Right lobe of liver (tissue), 6 donors: Measurements from ENCODE around the gene VWC2. TPM values are rescaled to one million over a fixed set of nuclear protein-coding genes. Genes with fewer than 3 reads are reported as not detected.

Experiments used
- ATAC-seq, 4 donors: fragments of 200-7000 bp; cut with Tn5 transposase; one replicate each; pipeline ENCODE4 v1.9.1; 2020; ENCODE audit warnings: mild to moderate bottlenecking in 4 of 4, moderate library complexity in 4 of 4
- DNase-seq, 3 donors: peaks; one replicate each; pipeline ENCODE4 v3.0.0-alpha.2; 2020
- H3K27ac ChIP-seq, 3 donors: fragments of 200-600 bp; one replicate each; pipeline ENCODE4 v1.8.0; 2022
- H3K27me3 ChIP-seq, 2 donors: fragments of 200-600 bp; one replicate each; pipeline ENCODE4 v1.8.0; 2022
- H3K36me3 ChIP-seq, 4 donors: fragments of 200-600 bp; sonication (generic) in 1 of 4; one replicate each; pipeline versions ENCODE4 v1.5.1 to v1.8.0; 2017 to 2022; ENCODE audit warnings: control low read depth in 1 of 4
- H3K4me1 ChIP-seq, 4 donors: fragments of 200-600 bp; sonication (generic) in 1 of 4; one replicate each; pipeline versions ENCODE4 v1.5.1 to v1.8.0; 2017 to 2022; ENCODE audit warnings: control low read depth in 1 of 4
- H3K4me3 ChIP-seq, 3 donors: fragments of 200-600 bp; one replicate each; pipeline ENCODE4 v1.8.0; 2022
- H3K9me3 ChIP-seq, 4 donors: fragments of 200-600 bp; sonication (generic) in 1 of 4; one replicate each; pipeline versions ENCODE4 v1.5.1 to v1.8.0; 2017 to 2022; ENCODE audit warnings: control low read depth in 1 of 4
- CTCF ChIP-seq, 4 donors: fragments of 200-600 bp in 3 of 4; fragments of 450-650 bp in 1 of 4; IDR thresholded peaks; one replicate each; pipeline versions ENCODE4 v1.5.1 to v1.8.0; 2016 to 2022; ENCODE audit warnings: antibody characterized with exemption in 4 of 4, mild to moderate bottlenecking in 2 of 4
- POLR2A ChIP-seq: fragments of 450-650 bp; IDR thresholded peaks from one replicate; pipeline ENCODE4 v1.6.1; 2017; ENCODE audit warnings: antibody characterized with exemption, mild to moderate bottlenecking
- WGBS: methylation state at CpG from one replicate; pipeline ENCODE4 v1.1.6; 2018; ENCODE audit warnings: low coverage, low lambda C conversion rate; ENCODE audit not compliant: insufficient coverage; ENCODE audit errors: missing lambda C conversion rate; 5-methylcytosine and 5-hydroxymethylcytosine counted together
- intact Hi-C, 2 donors: fragments of 100-400 bp; cut with DNase I; formaldehyde crosslinking; loops; one replicate each; pipeline versions ENCODE4 v1.11.2 to v1.14.1; 2022
- total RNA-seq, 6 experiments: library from RNA; depleted of rRNA in 2 of 6; stranded (reverse); fragments of >200 nt in 2 of 6; fragmentation: NEBNext Ultra II Directional in 3 of 6; extraction: Animal tissue kit (Norgen Biotek cat#: 25700) in 3 of 6; gene quantifications; one replicate each; pipeline versions ENCODE4 v1.1.0 to v1.2.4, GENCODE V29; 2016 to 2023
- donor health status: DM: no; HTN: yes; CAD: no.
- donor health status: DM: no; HTN: no; CAD: no.
- donor health status: DM: no; HTN: no; CAD: no.
- donor health status: DM: no; HTN: yes; CAD: no.
- donor health status: DM: no; HTN: yes; CAD: no.

VWC2 gene
- total RNA-seq, 6 experiments from 2014 or later = not detected

DNA sequence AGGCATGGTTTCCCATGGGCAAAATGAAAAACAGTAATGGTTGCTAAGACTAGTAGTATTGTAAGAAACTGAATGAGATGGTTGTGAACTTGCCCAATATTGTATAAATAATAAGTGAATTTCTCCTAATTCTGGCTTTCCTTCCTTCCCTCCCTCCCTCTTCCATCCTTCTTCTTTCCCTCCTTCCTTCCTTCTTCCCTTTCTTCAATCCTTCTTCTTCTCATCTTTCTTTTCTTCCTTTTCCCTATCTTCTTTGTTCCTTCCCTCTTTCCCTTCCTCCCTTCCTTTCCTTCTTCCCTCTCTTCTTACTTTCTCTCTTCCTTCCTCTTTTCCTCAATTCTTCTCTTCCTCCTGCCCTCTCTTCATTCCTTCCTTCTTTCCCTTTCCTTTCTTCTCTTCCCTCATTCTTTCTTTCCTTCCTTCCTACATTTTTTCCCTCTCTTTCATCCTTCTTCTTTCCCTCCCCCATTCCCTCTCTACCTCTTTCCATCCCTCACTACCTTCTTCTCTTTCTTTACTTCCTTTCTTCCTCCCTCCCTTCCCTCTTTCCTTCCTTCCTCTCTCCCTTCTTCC is 4.1 kb upstream of the VWC2 start:
- Histone ChIP-seq H3K9me3 (no peaks in the 10 kb centered on the region), H3K4me3 (no peak overlapping the region), H3K27ac (no peak overlapping the region), H3K36me3 (no peaks in the 10 kb centered on the region), H3K4me1 (peaks cover 0 to 14% (median 0%) of the 10 kb centered on the region in 4 donors), H3K27me3 (peaks cover 0 to 7% of the 10 kb centered on the region in 2 donors)
- ATAC-seq = no peak
- intact Hi-C loops = no loop called here
- TF ChIP-seq CTCF (IDR thresholded peaks at IDR 0.05) = no peak
- TF ChIP-seq POLR2A = no peak
- DNase-seq = no peak

DNA sequence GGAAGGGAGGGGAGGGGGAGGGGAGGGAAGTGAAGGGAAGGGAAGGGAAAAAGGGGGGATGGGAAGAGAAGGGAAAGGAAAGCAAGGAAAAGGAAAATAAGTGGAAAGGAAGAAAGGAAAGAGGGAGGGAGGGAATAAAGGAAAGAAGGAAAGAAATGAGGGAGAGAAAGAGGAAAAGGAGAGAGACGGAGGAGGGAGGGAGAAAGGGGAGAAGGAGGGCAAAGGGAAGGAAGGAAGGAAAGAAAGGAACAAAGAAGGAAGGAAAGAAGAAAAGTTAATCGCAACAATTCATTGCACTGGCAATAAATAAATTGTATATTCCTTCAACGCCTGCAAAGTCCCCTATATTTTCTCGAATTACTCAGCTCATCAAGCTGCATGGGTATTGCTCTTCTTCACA is 2.6 kb upstream of the VWC2 start:
- 67% methylated on average over 4 of the region's 4 CpGs for WGBS
- no peak overlapping the region for H3K4me3 ChIP-seq
- H3K4me1 ChIP-seq = peaks cover 0 to 18% (median 0%) of the 10 kb centered on the region in 4 donors
- peaks cover 0 to 7% of the 10 kb centered on the region in 2 donors for H3K27me3 ChIP-seq
- TF ChIP-seq POLR2A = no peak
- no peak for TF ChIP-seq CTCF (IDR thresholded peaks at IDR 0.05)
- H3K27ac ChIP-seq = no peak overlapping the region
- no peaks in the 10 kb centered on the region for H3K36me3 ChIP-seq
- H3K9me3 ChIP-seq = no peaks in the 10 kb centered on the region
- DNase-seq (no peak), ATAC-seq (no peak)
- intact Hi-C loops = no loop called here

- ATAC-seq (no peak), DNase-seq (no peak)
- no peak for TF ChIP-seq POLR2A
- TF ChIP-seq CTCF (IDR thresholded peaks at IDR 0.05) = no peak
- Histone ChIP-seq H3K27me3 (peaks cover 0 to 7% of the 10 kb centered on the region in 2 donors), H3K4me3 (no peak overlapping the region), H3K36me3 (no peaks in the 10 kb centered on the region), H3K9me3 (no peaks in the 10 kb centered on the region), H3K4me1 (peaks cover 0 to 18% (median 0%) of the 10 kb centered on the region in 4 donors), H3K27ac (no peak overlapping the region)
- intact Hi-C loops = no loop called here
- 58% methylated on average over 11 of the region's 11 CpGs for WGBS
Observed at GRCh38 chr7:49771427-49772176, 1.8 kb upstream of the VWC2 start.

DNA sequence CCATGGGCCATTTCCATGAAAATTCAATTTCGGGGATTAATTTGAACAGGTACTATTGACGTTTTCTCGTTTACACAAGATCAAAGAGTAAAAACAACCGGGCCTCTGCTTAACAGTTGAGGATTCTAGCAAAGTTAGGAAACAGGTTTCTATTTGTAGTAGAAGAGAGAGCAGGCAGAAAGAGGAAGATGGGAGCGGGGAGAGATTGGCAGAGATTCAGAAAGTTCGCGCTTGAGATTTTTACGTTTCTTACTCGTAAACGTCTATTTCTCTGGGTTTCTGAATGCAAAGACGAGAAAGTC is 571 bp upstream of the VWC2 start:
- intact Hi-C loops = no loop called here
- H3K27ac ChIP-seq = no peak overlapping the region
- DNase-seq (no peak), ATAC-seq (no peak)
- H3K4me3 ChIP-seq = no peak overlapping the region
- WGBS = 1% methylated on average over 11 of the region's 11 CpGs
- no peaks in the 10 kb centered on the region for H3K36me3 ChIP-seq
- H3K9me3 ChIP-seq = no peaks in the 10 kb centered on the region
- peaks cover 0 to 7% of the 10 kb centered on the region in 2 donors for H3K27me3 ChIP-seq
- peaks cover 0 to 18% (median 0%) of the 10 kb centered on the region in 4 donors for H3K4me1 ChIP-seq
- TF ChIP-seq POLR2A (no peak), CTCF (IDR thresholded peaks at IDR 0.05) (no peak)
